Small intestine (tissue), 7 donors: ENCODE results near the gene FAM107B. TPM values are rescaled to one million over a fixed set of nuclear protein-coding genes. Genes with fewer than 3 reads are reported as not detected.

Experiments used
- DNase-seq, 2 donors: peaks; one replicate each; pipeline versions ENCODE4 v3.0.0 to v3.0.0-alpha.2; 2013
- FAIRE-seq: peaks from 2 replicates; lab custom pipeline; 2012; peaks lifted over from hg19 to GRCh38; lab: Jason Lieb, UNC
- H3K27ac ChIP-seq, 3 donors: one replicate each; pipeline ENCODE4 v1.5.1; 2013; ENCODE audit warnings: low read length in 2 of 3, mild to moderate bottlenecking in 2 of 3, control low read depth in 1 of 3, inconsistent platforms in 1 of 3, low read depth in 1 of 3, moderate library complexity in 1 of 3
- H3K27me3 ChIP-seq, 3 donors: one replicate each; pipeline ENCODE4 v1.6.1; 2013; ENCODE audit warnings: low read length in 3 of 3, inconsistent platforms in 1 of 3; ENCODE audit not compliant: control insufficient read depth in 3 of 3, insufficient read depth in 3 of 3
- H3K36me3 ChIP-seq, 3 donors: one replicate each; pipeline ENCODE4 v1.6.1; 2013; ENCODE audit warnings: low read length in 3 of 3, inconsistent platforms in 1 of 3, low read depth in 1 of 3, mild to moderate bottlenecking in 1 of 3, moderate library complexity in 1 of 3; ENCODE audit not compliant: control insufficient read depth in 3 of 3, insufficient read depth in 2 of 3
- H3K4me1 ChIP-seq, 3 donors: one replicate each; pipeline ENCODE4 v1.6.1; 2013; ENCODE audit warnings: low read length in 2 of 3, inconsistent platforms in 1 of 3, low read depth in 1 of 3, mild to moderate bottlenecking in 1 of 3, moderate library complexity in 1 of 3; ENCODE audit not compliant: control insufficient read depth in 3 of 3, insufficient read depth in 2 of 3
- H3K4me3 ChIP-seq, 3 donors: one replicate each; pipeline ENCODE4 v1.5.1; 2013; ENCODE audit warnings: low read length in 3 of 3, control low read depth in 1 of 3, inconsistent platforms in 1 of 3, low read depth in 1 of 3, mild to moderate bottlenecking in 1 of 3, moderate library complexity in 1 of 3
- H3K9me3 ChIP-seq, 2 donors: one replicate each; pipeline ENCODE4 v1.6.1; 2013; ENCODE audit warnings: low read depth in 1 of 2, low read length in 1 of 2; ENCODE audit not compliant: control insufficient read depth in 2 of 2, insufficient read depth in 1 of 2
- WGBS, 3 donors: extraction: QIAGEN DNeasy Blood & Tissue Kit; methylation state at CpG; one replicate each; pipeline ENCODE4 v1.1.7; 2013; 5-methylcytosine and 5-hydroxymethylcytosine counted together
- polyA plus RNA-seq, 4 donors: library from polyadenylated mRNA; stranded (reverse) in 3 of 4; unstranded in 1 of 4; fragments of 200-250 nt in 3 of 4; fragments of 120-200 nt in 1 of 4; gene quantifications; one replicate each; pipeline versions ENCODE4 v1.2.1 to v1.2.3, GENCODE V29; 2013
- donor health status: healthy with polysubstance abuse.
- donor health status: control.
- donor health status: control.
- donor health status: Bipolar disorder and iron deficiency.
- donor health status: healthy.

The FAM107B gene
- polyA plus RNA-seq, 4 donors, result 33.3 to 50.5 (median 38.7) TPM

DNA sequence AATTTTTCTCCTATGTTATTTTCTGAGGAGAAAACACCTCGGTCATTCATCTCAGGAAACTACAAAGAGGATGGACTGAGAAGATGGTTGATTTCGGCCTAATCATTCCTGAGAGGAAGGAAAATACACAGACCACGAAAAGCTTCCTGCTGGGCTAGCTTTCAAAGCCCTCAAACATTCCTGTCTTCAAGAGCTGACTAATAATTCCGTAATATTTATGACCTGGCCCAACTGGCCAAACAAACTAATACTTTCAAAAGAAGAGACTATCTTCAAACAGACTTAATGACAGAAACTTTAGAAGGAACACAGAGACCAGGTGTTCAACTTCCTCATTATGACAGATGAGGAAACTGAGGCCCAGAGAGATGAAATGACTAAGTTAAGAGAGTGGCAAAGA is 228.9 kb downstream of the FAM107B start:
- FAIRE-seq, result no peak
- peaks cover 0 to 21% (median 0%) of the 10 kb centered on the region in 3 donors for H3K36me3 ChIP-seq
- H3K27ac ChIP-seq, result no peak overlapping the region
- WGBS, 3 donors, result 48 to 57% (median 48%) methylated on average over 4 of the region's 4 CpGs
- H3K4me1 ChIP-seq, result peaks cover 7 to 26% (median 13%) of the 10 kb centered on the region in 3 donors
- H3K4me3 ChIP-seq, result no peak overlapping the region
- H3K9me3 ChIP-seq, result no peaks in the 10 kb centered on the region
- H3K27me3 ChIP-seq, result no peaks in the 10 kb centered on the region
- no peak for DNase-seq

DNA sequence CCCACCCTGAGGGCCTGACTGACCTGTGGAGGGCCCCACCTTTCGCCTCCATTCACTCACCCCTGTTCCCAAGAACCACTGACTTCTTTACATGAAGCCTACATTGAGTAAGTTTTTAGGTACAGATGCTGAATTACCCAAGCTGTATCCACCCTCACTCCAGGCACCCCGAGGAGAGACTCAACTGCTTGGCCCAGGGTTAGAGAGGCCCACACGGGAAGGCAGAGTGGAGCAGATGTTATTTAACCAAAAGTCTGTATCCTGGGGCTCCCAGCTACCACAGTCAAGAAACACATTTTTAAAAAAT is 230.8 kb downstream of the FAM107B start:
- Histone ChIP-seq H3K27me3 (no peaks in the 10 kb centered on the region), H3K4me1 (peaks cover 4 to 17% (median 8%) of the 10 kb centered on the region in 3 donors), H3K4me3 (no peak overlapping the region), H3K36me3 (peaks cover 0 to 26% (median 0%) of the 10 kb centered on the region in 3 donors), H3K27ac (peak overlapping the region; percentile 17 to 78 (median 19)), H3K9me3 (no peaks in the 10 kb centered on the region)
- 32 to 48% (median 47%) methylated on average over 3 of the region's 3 CpGs for WGBS, 3 donors
- FAIRE-seq (no peak), DNase-seq (no peak)

DNA sequence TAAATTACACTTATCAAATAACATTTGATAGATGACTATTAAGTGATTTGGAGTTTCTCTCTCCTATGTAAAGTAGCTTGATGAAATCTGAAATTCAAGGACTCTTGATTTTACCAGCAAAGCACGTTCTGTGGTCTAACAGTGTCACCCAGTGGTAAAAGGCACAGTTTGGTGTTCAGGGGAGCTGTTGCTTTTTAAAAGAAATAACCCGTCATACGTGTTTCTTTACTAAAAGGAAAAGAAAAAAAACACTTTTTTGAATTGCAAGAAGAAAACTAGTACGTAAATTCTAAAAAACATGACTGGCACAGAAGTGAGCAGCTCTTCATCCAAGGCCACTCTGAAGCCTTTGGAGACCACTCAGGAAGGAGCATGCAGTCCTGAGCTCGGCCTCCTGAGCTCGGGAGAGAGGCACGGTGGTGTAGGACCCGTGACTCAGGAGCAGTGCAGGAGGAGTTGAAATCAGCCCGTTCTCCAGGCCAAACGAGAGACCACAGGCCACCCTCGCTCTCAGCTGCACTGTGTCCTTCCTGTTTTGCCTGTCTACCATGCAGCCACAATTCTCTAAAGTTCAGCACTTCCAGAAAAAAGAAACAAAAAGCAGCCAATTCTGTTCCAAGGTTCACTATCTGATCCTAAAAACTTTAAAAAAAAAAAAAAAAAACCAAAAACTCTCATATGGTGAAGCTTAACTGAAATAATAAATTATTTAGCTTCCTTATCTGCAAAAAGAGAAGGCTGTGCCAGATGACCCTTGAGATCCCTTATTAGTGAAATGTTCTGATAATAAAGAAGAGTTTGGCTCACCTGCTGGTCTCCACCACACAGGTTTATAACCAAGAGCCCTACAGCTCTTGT is 231.4 kb downstream of the FAM107B start:
- 6 to 27% (median 6%) methylated on average over 11 of the region's 11 CpGs for WGBS, 3 donors
- Histone ChIP-seq H3K4me1 (peaks cover 4 to 12% (median 8%) of the 10 kb centered on the region in 3 donors), H3K27me3 (no peaks in the 10 kb centered on the region), H3K36me3 (peaks cover 0 to 21% (median 0%) of the 10 kb centered on the region in 3 donors), H3K4me3 (peak overlapping the region in 1 of 3 donors; percentile 22), H3K27ac (peak overlapping the region; percentile 24 to 87 (median 76)), H3K9me3 (no peaks in the 10 kb centered on the region)
- FAIRE-seq (no peak), DNase-seq (peak; percentile 60 to 65)

DNA sequence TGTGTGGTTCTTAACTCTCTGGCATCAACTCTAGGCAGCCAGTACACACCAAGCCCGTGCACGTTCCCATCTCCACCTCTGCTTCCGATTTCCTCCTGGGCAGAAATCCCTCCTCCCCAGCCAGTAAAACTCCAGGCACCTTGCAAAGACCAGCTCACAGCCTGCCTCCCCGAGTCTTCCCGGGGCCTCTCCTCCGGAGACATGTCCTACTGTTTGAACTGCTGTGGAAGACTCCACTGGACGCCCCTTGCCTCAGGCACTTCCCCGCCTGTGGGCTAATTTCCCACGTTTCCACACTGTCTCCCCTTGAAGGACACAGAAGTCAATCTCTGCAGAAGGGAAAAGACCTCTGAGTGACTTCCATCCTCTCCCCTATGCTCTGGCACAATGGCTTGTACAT is 233.3 kb downstream of the FAM107B start:
- Histone ChIP-seq H3K9me3 (no peaks in the 10 kb centered on the region), H3K27ac (no peak overlapping the region), H3K4me3 (no peak overlapping the region), H3K27me3 (no peaks in the 10 kb centered on the region), H3K4me1 (peaks cover 4 to 12% (median 9%) of the 10 kb centered on the region in 3 donors), H3K36me3 (peaks cover 0 to 16% (median 0%) of the 10 kb centered on the region in 3 donors)
- 90 to 94% (median 93%) methylated on average over 9 of the region's 9 CpGs for WGBS, 3 donors
- FAIRE-seq (no peak), DNase-seq (no peak)

DNA sequence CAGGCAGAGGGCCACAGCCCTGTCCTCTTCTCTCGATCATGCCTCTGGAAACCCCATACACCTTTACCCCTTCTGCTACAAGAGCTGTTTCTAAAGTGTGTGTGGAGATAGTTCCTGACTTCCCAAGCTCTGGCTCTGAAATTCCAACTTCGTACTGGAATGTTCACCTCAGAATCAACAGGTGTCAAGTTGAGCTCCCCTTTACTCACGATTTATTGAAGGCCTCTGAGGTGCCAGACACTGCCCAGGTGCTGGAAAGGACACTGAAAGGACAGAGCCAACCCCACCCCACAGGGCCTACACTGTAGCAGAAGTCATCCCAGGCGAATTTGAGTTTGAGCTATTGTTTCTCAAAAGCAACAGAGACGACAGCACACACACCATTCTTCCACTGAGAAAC is 234.1 kb downstream of the FAM107B start:
- DNase-seq, result no peak
- Histone ChIP-seq H3K36me3 (peaks cover 0 to 16% (median 0%) of the 10 kb centered on the region in 3 donors), H3K4me3 (no peak overlapping the region), H3K4me1 (peaks cover 4 to 19% (median 7%) of the 10 kb centered on the region in 3 donors), H3K27ac (no peak overlapping the region), H3K9me3 (no peaks in the 10 kb centered on the region), H3K27me3 (no peaks in the 10 kb centered on the region)
- no peak for FAIRE-seq
- 84 to 87% (median 86%) methylated on average over 5 of the region's 5 CpGs for WGBS, 3 donors

DNA sequence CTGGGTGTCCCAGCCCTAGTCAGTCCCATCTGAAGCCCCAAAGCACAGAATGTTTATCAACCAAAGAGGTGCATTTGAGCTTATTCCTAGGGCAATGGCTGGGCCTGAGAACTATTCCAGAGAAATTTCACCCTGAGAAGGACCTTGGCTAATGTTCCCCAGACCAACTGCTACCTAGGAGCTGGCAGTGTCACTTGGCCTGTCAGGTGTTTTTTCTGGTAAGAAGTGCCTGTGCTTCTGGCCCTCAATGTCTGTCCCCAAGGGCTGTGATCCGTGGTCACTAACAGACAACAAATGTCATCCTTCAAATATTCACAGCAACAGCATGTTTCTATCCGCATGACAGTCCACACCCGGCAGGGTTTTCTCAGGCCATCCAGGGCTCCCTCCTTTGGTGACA is 234.6 kb downstream of the FAM107B start:
- DNase-seq, result no peak
- peaks cover 0 to 16% (median 0%) of the 10 kb centered on the region in 3 donors for H3K36me3 ChIP-seq
- no peak for FAIRE-seq
- H3K27ac ChIP-seq, result no peak overlapping the region
- peaks cover 4 to 25% (median 9%) of the 10 kb centered on the region in 3 donors for H3K4me1 ChIP-seq
- no peak overlapping the region for H3K4me3 ChIP-seq
- no peaks in the 10 kb centered on the region for H3K27me3 ChIP-seq
- no peaks in the 10 kb centered on the region for H3K9me3 ChIP-seq
- 81 to 92% (median 85%) methylated on average over 3 of the region's 3 CpGs for WGBS, 3 donors

DNA sequence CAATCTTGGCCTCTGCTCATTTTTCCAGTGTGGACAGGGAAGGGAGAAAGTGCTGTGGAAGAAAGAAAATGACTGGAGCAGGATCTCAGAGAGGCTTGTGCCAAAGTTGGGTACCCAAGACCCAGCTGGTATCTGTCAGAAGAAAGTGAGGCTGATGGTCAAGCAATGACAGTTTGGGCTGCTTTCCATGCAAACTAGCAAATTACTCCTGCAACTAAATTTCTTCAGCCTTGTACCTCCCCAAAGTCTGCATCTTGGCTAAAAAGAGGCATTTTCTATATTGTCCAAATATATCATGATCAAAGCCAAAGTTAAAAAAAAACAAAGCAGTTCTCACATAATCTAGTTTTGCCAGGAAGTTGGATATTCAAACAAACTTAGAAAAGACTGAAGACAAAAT is 235.5 kb downstream of the FAM107B start:
- Histone ChIP-seq H3K9me3 (no peaks in the 10 kb centered on the region), H3K27me3 (no peaks in the 10 kb centered on the region), H3K27ac (no peak overlapping the region), H3K4me1 (peaks cover 7 to 25% (median 9%) of the 10 kb centered on the region in 3 donors), H3K4me3 (no peak overlapping the region), H3K36me3 (peaks cover 0 to 20% (median 0%) of the 10 kb centered on the region in 3 donors)
- FAIRE-seq (no peak), DNase-seq (no peak)

DNA sequence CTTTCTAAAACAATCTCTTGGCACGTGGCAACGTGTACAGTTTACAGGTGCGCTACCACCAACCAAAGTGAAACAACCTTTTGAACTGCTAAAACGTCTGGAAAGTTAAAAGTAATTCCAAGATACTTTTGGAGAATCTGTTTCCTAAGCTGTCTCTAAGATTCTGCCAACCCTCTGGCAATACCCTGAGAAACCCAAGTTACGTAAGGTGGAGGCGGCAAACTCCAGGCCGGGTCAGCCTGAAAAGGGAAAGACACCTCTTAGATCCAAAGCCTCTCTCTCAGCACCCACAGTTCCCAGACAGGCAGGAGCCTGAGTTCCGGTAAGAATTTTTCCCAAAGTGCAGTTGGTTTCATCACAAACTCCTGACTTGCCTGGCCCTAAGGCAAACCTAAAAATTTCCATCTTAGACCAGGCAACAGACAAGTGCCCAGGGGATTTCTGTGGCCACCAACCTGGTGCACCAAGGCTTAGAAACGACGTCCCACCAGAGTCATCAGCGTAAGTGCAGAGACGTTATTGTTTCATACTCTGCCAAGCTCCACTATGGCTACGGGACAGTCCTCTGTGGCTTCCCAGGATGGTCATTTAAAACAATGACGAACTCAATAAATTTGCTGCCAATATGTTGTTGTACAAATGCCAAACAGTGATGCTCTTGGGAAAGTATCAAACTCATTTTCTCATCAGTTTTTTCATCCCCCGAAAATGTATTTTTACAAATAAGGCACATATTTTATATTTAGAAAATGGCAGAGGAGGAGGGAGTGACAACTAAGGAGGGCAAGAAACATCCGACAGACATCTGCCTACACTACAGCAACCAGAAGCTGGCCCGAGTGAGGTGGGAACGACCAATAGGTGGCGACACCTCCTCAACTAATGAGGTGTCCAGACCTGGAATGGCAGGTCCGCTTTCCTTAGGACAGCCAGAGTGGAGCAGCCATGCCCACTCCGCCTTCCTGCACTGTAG is 238.2 kb downstream of the FAM107B start:
- H3K4me1 ChIP-seq, result peaks cover 4 to 36% (median 5%) of the 10 kb centered on the region in 3 donors
- peak overlapping the region in 2 of 3 donors; percentile 1 to 29 for H3K27ac ChIP-seq
- no peaks in the 10 kb centered on the region for H3K27me3 ChIP-seq
- WGBS, 3 donors, result 63 to 64% (median 63%) methylated on average over 21 of the region's 21 CpGs
- FAIRE-seq (no peak), DNase-seq (peak; percentile 66)
- no peak overlapping the region for H3K4me3 ChIP-seq
- peaks cover 0 to 16% (median 0%) of the 10 kb centered on the region in 3 donors for H3K36me3 ChIP-seq
- H3K9me3 ChIP-seq, result no peaks in the 10 kb centered on the region
